Sigmoid colon (tissue), 7 donors: ENCODE measurements around the gene ATP5F1A. TPM values are rescaled to one million over a fixed set of nuclear protein-coding genes. Genes with fewer than 3 reads are reported as not detected.

ENCODE experiments used
- DNase-seq: peaks from one replicate; pipeline ENCODE4 v3.0.0-alpha.2; 2019
- H3K27ac ChIP-seq, 4 donors: fragments of 200-600 bp; sonication (generic); one replicate each; pipeline ENCODE4 v1.5.1; 2016 to 2019; ENCODE audit warnings: mild to moderate bottlenecking in 1 of 4
- H3K27me3 ChIP-seq, 3 donors: fragments of 200-600 bp; sonication (generic); one replicate each; pipeline ENCODE4 v1.5.1; 2019; ENCODE audit warnings: mild to moderate bottlenecking in 1 of 3
- H3K36me3 ChIP-seq, 4 donors: fragments of 200-600 bp; sonication (generic); one replicate each; pipeline ENCODE4 v1.5.1; 2016 to 2019
- H3K4me1 ChIP-seq, 4 donors: fragments of 200-600 bp; sonication (generic); one replicate each; pipeline ENCODE4 v1.5.1; 2017 to 2019
- H3K4me3 ChIP-seq, 4 donors: fragments of 200-600 bp; sonication (generic); one replicate each; pipeline ENCODE4 v1.5.1; 2017 to 2019; ENCODE audit warnings: mild to moderate bottlenecking in 2 of 4, moderate library complexity in 1 of 4
- H3K9me3 ChIP-seq, 4 donors: fragments of 200-600 bp in 3 of 4; sonication (generic) in 3 of 4; one replicate each; pipeline versions ENCODE4 v1.5.1 to v1.6.1; 2013 to 2019
- EP300 ChIP-seq, 4 donors: sonication (generic); formaldehyde crosslinking; IDR thresholded peaks; one replicate each; pipeline ENCODE4 v1.6.1; 2017; ENCODE audit warnings: antibody characterized with exemption in 4 of 4
- POLR2A ChIP-seq, 2 donors: fragments of 450-650 bp; IDR thresholded peaks; one replicate each; pipeline ENCODE4 v1.6.1; 2016; ENCODE audit warnings: antibody characterized with exemption in 2 of 2, mild to moderate bottlenecking in 2 of 2, moderate library complexity in 2 of 2
- POLR2AphosphoS5 ChIP-seq, 4 donors: sonication (generic); formaldehyde crosslinking; IDR thresholded peaks; one replicate each; pipeline ENCODE4 v1.6.1; 2017; ENCODE audit warnings: antibody characterized with exemption in 4 of 4
- WGBS, 2 donors: extraction: QIAGEN DNeasy Blood & Tissue Kit; methylation state at CpG; one replicate each; pipeline ENCODE4 v1.1.7; 2013; 5-methylcytosine and 5-hydroxymethylcytosine counted together
- intact Hi-C: fragments of 100-400 bp; cut with DNase I; formaldehyde crosslinking; loops from one replicate; pipeline ENCODE4 v1.15.1; 2023
- polyA plus RNA-seq, 3 donors: library from polyadenylated mRNA; stranded (reverse); fragments of 200-250 nt; gene quantifications; one replicate each; pipeline ENCODE4 v1.2.3, GENCODE V29; 2013
- small RNA-seq, 3 donors: library from RNA; depleted of rRNA; stranded (forward); fragments of <200 nt; gene quantifications; one replicate each; pipeline ENCODE3, GENCODE V24; 2016
- total RNA-seq, 4 donors: library from RNA; depleted of rRNA; stranded (reverse); fragments of >200 nt; gene quantifications; one replicate each; pipeline ENCODE4 v1.1.0, GENCODE V29; 2016
- TF ChIP-seq, protein P1 (sequence below), 4 experiments: fragments of 450-650 bp in 3 of 4; fragments of 200-600 bp in 1 of 4; IDR thresholded peaks; one replicate each; pipeline ENCODE4 v1.5.1; 2016 to 2019; ENCODE audit warnings: antibody characterized with exemption in 4 of 4, mild to moderate bottlenecking in 3 of 4, moderate library complexity in 2 of 4
- donor health status: healthy with polysubstance abuse.
- donor health status: Bipolar disorder and iron deficiency.
- donor health status: healthy.

Gene ATP5F1A
- total and polyA plus RNA-seq, 7 donors: 338 to 768 (median 549) TPM

GRCh38 chr18:46037512-46038305 is 60.4 kb downstream of the ATP5F1A start:
- 73 to 78% methylated on average over 9 of the region's 9 CpGs for WGBS, 2 donors
- no peak overlapping the region for H3K27ac ChIP-seq
- no peaks in the 10 kb centered on the region for H3K27me3 ChIP-seq
- DNase-seq: no peak
- no peak overlapping the region for H3K4me3 ChIP-seq
- H3K4me1 ChIP-seq: peaks cover 0 to 11% (median 8%) of the 10 kb centered on the region in 4 donors
- no peaks in the 10 kb centered on the region for H3K9me3 ChIP-seq
- intact Hi-C loops: no loop called here
- H3K36me3 ChIP-seq: no peaks in the 10 kb centered on the region
- TF ChIP-seq EP300 (IDR thresholded peaks at IDR 0.05) (no peak), POLR2A (IDR thresholded peaks at IDR 0.05) (no peak), POLR2AphosphoS5 (IDR thresholded peaks at IDR 0.05) (no peak)
- TF ChIP-seq, protein P1, sequence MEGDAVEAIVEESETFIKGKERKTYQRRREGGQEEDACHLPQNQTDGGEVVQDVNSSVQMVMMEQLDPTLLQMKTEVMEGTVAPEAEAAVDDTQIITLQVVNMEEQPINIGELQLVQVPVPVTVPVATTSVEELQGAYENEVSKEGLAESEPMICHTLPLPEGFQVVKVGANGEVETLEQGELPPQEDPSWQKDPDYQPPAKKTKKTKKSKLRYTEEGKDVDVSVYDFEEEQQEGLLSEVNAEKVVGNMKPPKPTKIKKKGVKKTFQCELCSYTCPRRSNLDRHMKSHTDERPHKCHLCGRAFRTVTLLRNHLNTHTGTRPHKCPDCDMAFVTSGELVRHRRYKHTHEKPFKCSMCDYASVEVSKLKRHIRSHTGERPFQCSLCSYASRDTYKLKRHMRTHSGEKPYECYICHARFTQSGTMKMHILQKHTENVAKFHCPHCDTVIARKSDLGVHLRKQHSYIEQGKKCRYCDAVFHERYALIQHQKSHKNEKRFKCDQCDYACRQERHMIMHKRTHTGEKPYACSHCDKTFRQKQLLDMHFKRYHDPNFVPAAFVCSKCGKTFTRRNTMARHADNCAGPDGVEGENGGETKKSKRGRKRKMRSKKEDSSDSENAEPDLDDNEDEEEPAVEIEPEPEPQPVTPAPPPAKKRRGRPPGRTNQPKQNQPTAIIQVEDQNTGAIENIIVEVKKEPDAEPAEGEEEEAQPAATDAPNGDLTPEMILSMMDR (IDR thresholded peaks at IDR 0.05): no peak

DNA sequence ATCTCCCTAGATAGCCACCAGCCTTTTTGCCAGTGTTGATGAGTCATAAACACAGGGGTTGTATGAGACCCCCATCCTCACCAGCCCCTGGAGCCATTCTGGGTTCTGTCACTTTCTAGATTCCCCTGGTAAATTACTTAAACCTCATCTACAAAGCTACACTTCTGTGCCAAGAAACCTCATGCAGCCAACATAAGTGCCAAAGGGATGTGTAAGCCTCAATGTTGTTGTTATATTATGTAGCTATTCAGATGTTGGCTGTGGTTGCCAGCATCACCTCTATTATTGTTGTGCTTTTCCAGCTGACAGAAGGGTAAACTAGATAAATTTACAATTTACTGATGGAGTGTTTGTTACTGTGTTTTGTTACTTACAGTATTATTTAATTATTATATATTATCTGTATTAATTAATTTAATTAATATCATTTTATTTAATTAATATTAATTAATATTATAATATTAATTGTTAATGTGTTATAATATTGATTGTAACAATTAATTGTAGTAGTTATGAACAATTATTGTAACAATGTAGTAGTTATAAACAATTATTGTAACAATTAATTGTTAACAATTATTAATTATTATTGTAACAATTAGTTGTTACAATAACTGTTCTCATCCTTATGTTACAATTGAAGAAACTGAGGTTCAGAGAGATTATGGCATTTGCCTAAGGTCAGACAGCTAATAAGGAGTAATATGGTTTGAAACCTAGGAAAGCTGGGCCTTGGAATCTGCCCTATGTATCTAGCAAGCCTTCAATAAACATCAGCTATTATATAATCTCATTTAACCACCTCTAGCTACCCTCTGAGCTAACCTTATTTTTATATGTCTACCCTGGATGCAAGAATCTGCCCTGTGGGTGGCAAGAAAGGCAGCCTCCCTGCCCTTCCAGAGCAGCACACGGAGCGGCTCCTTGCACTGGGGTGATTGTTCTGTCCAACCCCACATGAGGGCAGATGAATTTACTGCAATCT is 62.1 kb downstream of the ATP5F1A start:
- no peaks in the 10 kb centered on the region for H3K36me3 ChIP-seq
- no peak overlapping the region for H3K4me3 ChIP-seq
- intact Hi-C loops: no loop called here
- WGBS, 2 donors: 98 to 99% methylated on average over 2 of the region's 2 CpGs
- H3K4me1 ChIP-seq: peaks cover 0 to 4% (median 0%) of the 10 kb centered on the region in 4 donors
- TF ChIP-seq POLR2AphosphoS5 (IDR thresholded peaks at IDR 0.05) (no peak), POLR2A (IDR thresholded peaks at IDR 0.05) (no peak), EP300 (IDR thresholded peaks at IDR 0.05) (no peak)
- TF ChIP-seq, protein P1 (IDR thresholded peaks at IDR 0.05): no peak
- DNase-seq: no peak
- no peaks in the 10 kb centered on the region for H3K9me3 ChIP-seq
- no peak overlapping the region for H3K27ac ChIP-seq
- no peaks in the 10 kb centered on the region for H3K27me3 ChIP-seq

DNA sequence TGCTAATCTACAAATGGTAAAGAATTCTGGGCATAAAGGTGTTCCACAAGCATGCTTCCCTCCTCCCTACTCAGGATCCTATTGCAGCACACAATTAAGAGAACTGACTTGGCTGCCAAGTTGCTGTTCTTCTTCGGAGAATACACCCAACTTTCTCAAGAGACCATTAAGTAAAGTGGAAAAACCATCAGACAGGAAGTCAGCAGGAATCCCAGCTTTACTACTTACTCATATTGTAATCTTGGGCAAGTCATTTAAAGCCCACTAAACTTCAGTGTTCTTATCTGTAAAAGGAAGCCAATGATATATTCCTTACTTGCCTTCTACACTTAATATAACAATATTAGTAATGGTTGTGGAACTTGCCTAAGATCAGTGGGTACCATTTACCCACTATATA is 63.9 kb downstream of the ATP5F1A start:
- intact Hi-C loops: no loop called here

GRCh38 chr18:46031741-46032140 is 66.4 kb downstream of the ATP5F1A start:
- Histone ChIP-seq H3K27ac (no peak overlapping the region), H3K4me1 (peaks cover 0 to 16% (median 11%) of the 10 kb centered on the region in 4 donors), H3K9me3 (no peaks in the 10 kb centered on the region), H3K27me3 (no peaks in the 10 kb centered on the region), H3K4me3 (no peak overlapping the region), H3K36me3 (no peaks in the 10 kb centered on the region)
- 90 to 93% methylated on average over 4 of the region's 4 CpGs for WGBS, 2 donors
- TF ChIP-seq POLR2AphosphoS5 (IDR thresholded peaks at IDR 0.05) (no peak), EP300 (IDR thresholded peaks at IDR 0.05) (no peak), POLR2A (IDR thresholded peaks at IDR 0.05) (no peak)
- TF ChIP-seq, protein P1 (IDR thresholded peaks at IDR 0.05): no peak
- intact Hi-C loops: no loop called here
- no peak for DNase-seq

More for the DNA sequence above, 63.9 kb downstream of the ATP5F1A start:
- TF ChIP-seq, protein P1 (IDR thresholded peaks at IDR 0.05): no peak
- TF ChIP-seq POLR2AphosphoS5 (IDR thresholded peaks at IDR 0.05): no peak
- TF ChIP-seq EP300 (IDR thresholded peaks at IDR 0.05): no peak
- TF ChIP-seq POLR2A (IDR thresholded peaks at IDR 0.05): no peak
- Histone ChIP-seq H3K36me3 (no peaks in the 10 kb centered on the region), H3K27ac (no peak overlapping the region), H3K4me3 (no peak overlapping the region), H3K4me1 (peaks cover 0 to 4% (median 0%) of the 10 kb centered on the region in 4 donors), H3K9me3 (no peaks in the 10 kb centered on the region), H3K27me3 (no peaks in the 10 kb centered on the region)
- DNase-seq: no peak
- WGBS, 2 donors: 67 to 72% methylated on average over 1 of the region's 1 CpG

Small RNA genes lying within 50 kb of the gene (small RNA-seq; reads per million reads assigned to genes)
- gene RNU6-1278P: 0 reads per million in 3 donors
- gene RNY4P37: 0 to 0.06 (median 0) reads per million in 3 donors

Other genes with a start within 250 kb of the ATP5F1A start
- gene EPG5, start 131.0 kb downstream of the ATP5F1A start, total RNA-seq: 10 to 100 TPM; 17.1 to 29.1 (median 26.9) TPM
- 1 to 10 TPM; 3.7 to 6.9 (median 4.2) TPM for gene EPG5, start 131.0 kb downstream of the ATP5F1A start, polyA plus RNA-seq
- gene PSTPIP2, start 26.0 kb downstream of the ATP5F1A start, total RNA-seq: 10 to 100 TPM in 2 of 4 donors, 1 to 10 TPM in 2; 7.6 to 15.0 (median 10.8) TPM
- gene PSTPIP2, start 26.0 kb downstream of the ATP5F1A start, polyA plus RNA-seq: 1 to 10 TPM; 4.2 to 5.9 (median 5.1) TPM
- 10 to 100 TPM; 24.2 to 62.1 (median 43.5) TPM for gene HAUS1, start 6.1 kb upstream of the ATP5F1A start, total RNA-seq
- 10 to 100 TPM; 24.0 to 26.8 (median 26.8) TPM for gene HAUS1, start 6.1 kb upstream of the ATP5F1A start, polyA plus RNA-seq